GM20431 (cell line): ENCODE data around the gene TRIM15.
"Not testable (repeated sequence)": the region's sequence is repeated elsewhere in the genome, so short reads cannot be mapped to it uniquely, and the experiment has no call there.

Experiments used
- in situ Hi-C: fragments of 300-500 bp; cut with MseI, MboI; formaldehyde crosslinking; loops from one replicate; pipeline ENCODE4 v1.15.0; 2020; ENCODE audit warnings: low sequenced_read_pairs; ENCODE audit not compliant: unreplicated experiment

Gene TRIM15

DNA sequence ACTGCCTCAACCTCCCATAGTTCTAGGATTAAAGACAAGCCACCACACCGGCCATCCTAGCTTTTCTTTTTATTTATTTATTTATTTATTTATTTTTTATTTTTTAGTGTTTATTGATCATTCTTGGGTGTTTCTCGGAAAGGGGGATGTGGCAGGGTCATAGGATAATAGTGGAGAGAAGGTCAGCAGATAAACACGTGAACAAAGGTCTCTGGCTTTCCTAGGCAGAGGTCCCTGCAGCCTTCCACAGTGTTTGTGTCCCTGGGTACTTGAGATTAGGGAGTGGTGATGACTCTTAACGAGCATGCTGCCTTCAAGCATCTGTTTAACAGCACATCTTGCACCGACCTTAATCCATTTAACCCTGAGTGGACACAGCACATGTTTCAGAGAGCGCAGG lies 58.0 kb downstream of the TRIM15 start:
- in situ Hi-C loops, result not testable (repeated sequence)

GRCh38 chr6:30221956-30222355 lies 58.6 kb downstream of the TRIM15 start:
- in situ Hi-C loops, result not testable (repeated sequence)
